HT-29 (cell line): ENCODE data around the gene RASGEF1C. TPM values are rescaled to one million over a fixed set of nuclear protein-coding genes. Genes with fewer than 3 reads are reported as not detected.

Experiments
- DNase-seq: peaks from one replicate; pipeline ENCODE4 v3.0.0-alpha.2; 2015; ENCODE audit warnings: low spot score
- total RNA-seq: library from RNA; depleted of rRNA; stranded (reverse); fragments of >200 nt; shearing (Covaris generic); gene quantifications from 2 replicates; pipeline ENCODE4 v1.2.3, GENCODE V29; 2014; rRNA removed

RASGEF1C gene
- total RNA-seq, 1 experiment from 2014 or later: not detected

GRCh38 chr5:180059326-180059725 lies 149.7 kb downstream of the RASGEF1C start:
- DNase-seq: no peak

DNA sequence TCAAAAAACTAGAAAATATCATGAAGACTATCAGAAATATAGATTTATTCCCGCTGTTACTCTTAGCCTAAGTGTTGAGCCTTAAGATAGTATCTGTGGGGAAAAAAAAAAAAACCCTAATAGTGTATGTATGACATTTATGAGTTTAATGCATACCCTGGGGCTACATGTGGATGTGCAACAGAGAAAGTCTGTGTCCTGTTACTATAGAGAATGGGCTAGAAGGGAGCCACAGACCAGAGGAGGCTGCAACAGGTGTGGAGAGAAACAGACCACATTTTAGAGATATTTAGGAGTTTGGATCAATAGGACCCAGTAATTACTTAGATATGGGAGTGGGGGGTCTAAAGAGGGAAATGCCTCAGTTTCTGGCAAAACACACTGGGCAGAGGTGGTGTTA lies 152.9 kb downstream of the RASGEF1C start:
- DNase-seq: no peak

DNA sequence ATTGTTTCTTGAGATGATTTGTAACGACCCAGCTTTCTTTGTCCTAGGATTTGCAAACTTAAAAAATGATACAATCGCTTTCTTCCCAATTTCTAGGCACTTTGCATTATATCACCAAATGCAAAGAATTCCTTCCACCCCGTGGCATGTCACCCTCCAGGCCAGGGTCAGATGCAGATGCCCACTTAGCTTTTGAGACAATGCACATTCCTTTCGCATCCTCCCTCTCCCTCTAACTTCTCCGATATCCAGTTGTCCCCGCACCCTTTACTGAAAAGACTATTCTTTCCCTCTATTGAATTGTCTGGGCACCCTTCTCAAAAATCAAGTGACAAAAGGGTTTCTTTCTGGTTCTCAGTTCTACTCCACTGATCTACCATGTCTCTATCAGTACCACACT lies 154.8 kb downstream of the RASGEF1C start:
- DNase-seq: no peak

GRCh38 chr5:180053061-180053602 lies 155.9 kb downstream of the RASGEF1C start:
- DNase-seq: no peak

- DNase-seq: no peak
Measured at GRCh38 chr5:180052211-180052818, 156.7 kb downstream of the RASGEF1C start.

Other genes starting within 250 kb of the RASGEF1C start
- gene RNF130, start 137.5 kb downstream of the RASGEF1C start, total RNA-seq: 14.9 and 16.0 TPM in 2 replicates
- 22.3 and 24.0 TPM in 2 replicates for gene MAPK9, start 82.9 kb upstream of the RASGEF1C start, total RNA-seq
- gene GFPT2, start 144.1 kb upstream of the RASGEF1C start, total RNA-seq: 0.10 TPM in 1 of 2 replicates, not detected in the other